CD4-positive, alpha-beta T cell treated with Interleukin-15 for 4 hours (primary cell): Measurements from ENCODE around the gene ORC5.

Experiments used
- DNase-seq: peaks from one replicate; pipeline ENCODE4 v3.0.0-alpha.2; 2020; ENCODE audit warnings: low spot score

ORC5 gene

GRCh38 chr7:104124893-104125477 is 82.8 kb downstream of the ORC5 start:
- DNase-seq, result no peak

- no peak for DNase-seq
Measured at GRCh38 chr7:104124469-104124868, 83.3 kb downstream of the ORC5 start.

GRCh38 chr7:104123786-104124185 is 84.0 kb downstream of the ORC5 start:
- no peak for DNase-seq

GRCh38 chr7:104113788-104114187 is 94.0 kb downstream of the ORC5 start:
- no peak for DNase-seq

GRCh38 chr7:104112623-104113022 is 95.2 kb downstream of the ORC5 start:
- no peak for DNase-seq

GRCh38 chr7:104111271-104111670 is 96.5 kb downstream of the ORC5 start:
- no peak for DNase-seq

GRCh38 chr7:104106108-104106905 is 101.5 kb downstream of the ORC5 start:
- DNase-seq, result no peak

- DNase-seq, result no peak
Measured at GRCh38 chr7:104098890-104099289, 108.9 kb downstream of the ORC5 start.

GRCh38 chr7:104096683-104097082 is 111.1 kb downstream of the ORC5 start:
- DNase-seq, result no peak

- DNase-seq, result no peak
Measured at GRCh38 chr7:104093127-104093526, 114.7 kb downstream of the ORC5 start.

GRCh38 chr7:104091242-104091641 is 116.6 kb downstream of the ORC5 start:
- no peak for DNase-seq

- DNase-seq, result no peak
Measured at GRCh38 chr7:104089612-104090011, 118.2 kb downstream of the ORC5 start.

- no peak for DNase-seq
Measured at GRCh38 chr7:104089061-104089460, 118.8 kb downstream of the ORC5 start.
